ENCODE data around the gene INSR.
"Not testable (repeated sequence)": the region's sequence is repeated elsewhere in the genome, so short reads cannot be mapped to it uniquely, and the experiment has no call there.

Gene INSR

DNA sequence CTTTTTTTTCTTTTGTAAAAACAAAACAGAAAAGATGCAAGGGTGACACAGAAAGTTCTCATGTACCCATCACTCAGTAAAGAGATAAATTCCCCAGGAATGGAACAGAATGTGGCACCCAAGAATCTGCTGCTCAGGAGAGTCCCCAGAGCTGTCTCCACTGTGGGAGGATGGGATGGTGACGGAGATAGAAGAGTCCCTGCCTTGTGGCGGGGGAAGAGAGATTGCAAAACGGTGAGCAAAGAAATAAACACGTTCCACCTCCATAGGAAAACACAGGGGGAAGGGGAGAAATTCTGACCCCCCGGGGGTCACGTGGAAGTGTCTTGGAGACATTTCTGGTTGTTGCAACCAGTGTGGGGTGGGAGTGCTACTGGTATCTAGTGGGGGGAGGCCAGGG is 76.4 kb downstream of the INSR start:
- no peak for DNase-seq

DNA sequence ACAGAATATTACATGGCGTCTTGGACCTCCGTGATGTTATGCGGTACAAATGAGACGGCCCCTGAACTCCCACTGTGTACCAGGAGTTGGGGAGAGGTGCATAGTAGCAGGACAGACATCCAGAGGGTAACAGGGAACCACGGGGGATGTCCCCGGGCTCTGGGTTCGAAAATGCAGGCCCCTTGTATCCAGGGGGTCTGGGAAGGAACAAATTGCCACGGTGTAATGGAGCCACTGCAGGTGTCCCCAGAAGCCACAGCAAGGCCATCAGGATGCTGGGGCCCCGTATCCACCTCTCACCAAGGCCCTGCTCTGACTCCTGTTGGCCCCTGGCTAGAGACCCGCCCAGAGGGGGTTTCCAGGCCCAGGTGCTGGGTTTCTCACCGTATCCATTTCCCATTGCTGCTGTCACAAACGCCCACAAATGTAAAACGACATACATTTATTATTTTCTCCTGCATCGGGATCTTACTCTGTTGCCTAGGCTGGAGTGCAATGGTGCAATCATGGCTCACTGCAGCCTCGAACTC is 77.8 kb downstream of the INSR start:
- peak; percentile 37 for DNase-seq

DNA sequence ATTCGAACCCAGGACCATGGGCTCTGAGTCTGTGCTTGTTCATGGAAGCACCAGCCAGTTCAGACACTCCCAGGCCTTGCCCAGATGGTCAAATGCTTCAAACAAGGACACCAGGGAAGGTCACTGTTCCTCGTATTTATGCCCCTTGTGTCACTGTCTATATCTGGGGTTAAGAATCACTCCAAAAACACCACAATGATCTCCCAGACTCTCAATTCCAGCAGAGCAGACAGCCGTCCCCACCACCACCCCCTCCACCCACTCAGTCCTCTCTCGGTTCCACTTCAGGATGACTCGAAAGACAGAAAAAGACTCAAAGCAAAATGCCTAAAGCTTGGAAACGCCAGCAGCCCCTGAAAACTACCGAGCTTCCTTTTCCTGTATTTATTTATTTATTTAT is 79.0 kb downstream of the INSR start:
- DNase-seq = no peak

DNA sequence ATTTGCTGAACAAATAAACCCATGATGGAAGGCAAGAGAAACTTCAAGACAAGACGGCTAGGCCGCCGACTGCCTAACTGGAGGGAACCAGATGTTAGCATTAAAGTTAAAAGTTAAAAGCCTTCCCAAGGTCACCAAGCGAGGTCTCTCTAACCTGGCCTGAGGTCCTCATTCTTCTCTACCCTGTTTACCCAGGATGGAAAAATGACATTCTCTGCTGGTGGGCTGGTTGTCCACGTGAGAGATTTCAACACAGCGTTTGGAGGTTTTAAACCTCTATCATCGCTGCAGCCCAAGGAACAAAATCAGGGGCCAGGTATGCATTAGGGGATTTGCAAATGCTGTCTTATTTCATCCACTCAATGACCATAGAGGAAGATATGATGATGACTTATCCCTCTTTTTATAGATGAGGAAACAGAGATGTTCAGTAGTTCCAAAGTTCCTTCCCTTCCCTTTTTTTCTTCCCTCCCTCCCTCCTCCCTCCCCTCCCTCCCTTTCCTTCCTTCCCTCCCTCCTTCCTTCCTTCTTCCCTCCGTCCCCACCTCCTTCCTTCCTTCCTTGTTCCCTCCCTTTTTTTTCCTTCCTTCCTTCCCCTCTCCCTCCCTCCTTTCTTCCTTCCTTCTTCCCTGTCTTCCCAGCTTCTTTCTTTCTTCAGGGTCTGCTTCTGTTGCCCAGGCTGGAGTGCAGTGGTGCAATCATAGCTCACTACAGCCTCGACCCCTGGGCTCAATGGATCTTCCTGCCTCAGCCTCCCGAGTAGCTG is 79.7 kb downstream of the INSR start:
- no peak for DNase-seq

DNA sequence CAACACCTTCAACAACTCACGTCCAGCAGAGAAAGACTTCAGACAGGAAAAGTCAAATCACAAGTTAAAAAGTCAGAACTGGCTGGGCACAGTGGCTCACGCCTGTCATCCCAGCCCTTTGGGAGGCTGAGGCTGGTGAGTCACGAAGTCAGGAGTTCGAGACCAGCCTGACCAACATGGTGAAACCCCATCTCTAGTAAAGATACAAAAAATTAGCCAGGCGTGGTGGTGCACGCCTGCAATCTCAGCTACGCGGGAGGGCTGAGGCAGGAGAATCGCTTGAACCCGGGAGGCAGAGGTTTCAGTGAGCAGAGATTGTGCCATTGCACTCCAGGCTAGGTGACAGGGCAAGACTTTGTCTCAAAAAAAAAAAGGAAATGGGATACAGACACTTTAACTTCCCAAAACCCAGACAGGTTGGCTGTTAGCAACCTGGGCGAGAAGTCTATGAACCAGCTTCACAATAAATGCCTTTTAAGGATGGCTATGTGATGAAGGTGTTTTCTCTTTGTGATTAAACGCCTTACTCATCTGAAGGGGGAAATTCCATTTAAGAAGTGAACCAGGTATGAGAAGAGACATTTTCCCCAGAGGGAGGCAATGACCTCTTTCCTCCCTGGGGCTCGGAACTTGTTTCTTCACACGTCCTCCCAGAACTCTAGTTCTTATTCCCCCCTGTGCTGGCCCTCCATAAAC is 80.4 kb downstream of the INSR start:
- DNase-seq = no peak

DNA sequence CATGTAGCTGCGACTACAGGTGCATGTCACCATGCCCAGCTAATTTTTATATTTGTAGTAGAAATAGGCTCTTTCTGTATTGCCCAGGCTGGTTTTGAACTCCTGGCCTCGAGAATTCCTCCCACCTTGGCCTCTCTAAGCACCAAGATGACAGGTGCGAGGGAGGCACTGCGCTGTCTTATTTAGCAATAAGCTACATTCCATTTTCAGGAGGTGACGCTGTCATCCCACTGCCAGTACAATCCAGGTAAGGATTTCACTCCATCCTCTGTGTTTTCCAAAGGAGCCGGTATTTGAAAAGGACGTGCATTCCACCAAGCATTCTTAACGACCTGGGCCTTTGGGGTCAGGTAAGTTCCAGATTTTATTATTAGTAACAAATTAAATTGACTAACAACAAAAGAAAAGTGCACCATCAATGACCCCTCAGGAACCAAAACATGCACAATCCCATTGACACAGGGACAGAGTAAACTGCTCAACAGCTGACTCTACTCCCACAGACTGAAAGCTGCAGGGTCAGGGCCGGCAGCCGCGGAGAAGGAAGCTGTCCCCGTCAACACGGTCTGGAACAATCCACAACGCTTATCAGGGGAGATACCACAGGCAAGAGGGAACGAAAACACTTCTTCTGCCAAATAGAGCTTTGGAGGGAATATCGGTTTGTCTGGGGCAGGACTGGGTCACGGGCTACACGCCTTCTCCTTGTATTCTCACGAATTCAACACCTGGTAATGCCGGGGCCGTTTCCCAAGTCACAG is 82.8 kb downstream of the INSR start:
- DNase-seq = no peak

DNA sequence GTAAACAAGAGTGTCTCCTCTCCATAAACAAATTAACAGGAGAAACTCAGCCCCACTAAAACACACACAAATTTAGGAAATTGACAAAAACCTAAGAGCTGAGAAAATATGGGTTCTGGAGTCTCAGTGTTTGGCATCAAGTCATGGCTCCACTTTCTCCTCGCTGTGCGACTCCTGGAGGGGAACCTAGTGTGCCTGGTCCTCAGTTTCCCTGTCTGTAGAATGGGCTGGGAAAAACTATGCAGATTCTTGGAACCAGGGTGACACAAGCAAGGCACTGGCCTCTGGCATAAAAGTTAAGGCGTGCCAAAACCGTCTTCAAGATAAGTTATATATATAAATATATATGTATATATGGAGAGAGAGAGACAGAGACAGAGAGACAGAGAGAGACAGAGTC is 83.9 kb downstream of the INSR start:
- no peak for DNase-seq

DNA sequence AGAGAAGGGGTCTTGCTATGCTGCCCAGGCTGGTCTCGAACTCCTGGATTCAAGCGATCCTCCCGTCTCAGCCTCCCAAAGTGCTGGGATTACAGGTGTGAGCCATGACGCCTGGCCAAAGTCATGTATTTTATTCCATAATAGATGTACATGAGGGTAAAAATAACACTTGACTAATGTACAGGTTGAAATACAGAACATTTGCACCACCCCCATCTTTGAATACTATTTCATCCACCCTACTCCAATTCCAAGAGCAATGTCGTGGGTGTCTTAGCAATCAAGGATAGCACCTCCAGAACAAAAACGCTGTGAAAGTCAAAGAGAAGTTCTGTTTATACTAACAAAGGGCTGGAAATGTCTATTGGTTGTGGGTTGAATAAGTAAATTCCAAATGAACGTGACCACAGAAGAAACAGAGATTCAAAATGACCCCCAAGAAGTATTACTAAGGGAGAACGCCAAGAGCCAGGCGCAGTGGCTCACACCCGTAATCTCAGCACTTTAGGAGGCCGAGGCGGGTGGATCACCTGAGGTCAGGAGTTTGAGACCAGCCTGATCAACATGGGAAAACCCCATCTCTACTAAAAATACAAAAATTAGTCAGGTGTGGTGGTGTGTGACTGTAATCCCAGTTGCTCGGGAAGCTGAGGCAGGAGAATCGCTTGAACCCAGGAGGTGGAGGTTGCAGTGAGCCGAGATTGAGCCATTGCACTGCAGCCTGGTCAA is 84.5 kb downstream of the INSR start:
- DNase-seq = not testable (repeated sequence)

DNA sequence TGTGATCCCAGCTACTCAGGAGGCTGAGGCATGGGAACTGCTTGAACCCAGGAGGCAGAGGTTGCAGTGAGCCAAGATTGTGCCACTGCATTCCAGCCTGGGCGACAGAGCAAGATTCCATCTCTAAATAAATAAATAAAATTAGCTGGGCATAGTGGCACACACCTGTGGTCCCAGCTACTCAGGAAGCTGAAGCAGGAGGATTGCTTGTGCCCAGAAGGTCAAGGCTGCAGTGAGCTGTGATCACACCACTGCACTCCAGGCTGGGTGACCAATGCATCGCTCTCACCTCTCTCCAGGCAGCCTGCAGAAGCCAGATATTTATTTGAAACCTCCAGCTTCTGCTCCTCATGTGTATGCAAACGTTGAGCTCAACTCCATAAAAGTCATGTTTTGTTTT is 85.2 kb downstream of the INSR start:
- not testable (repeated sequence) for DNase-seq

DNA sequence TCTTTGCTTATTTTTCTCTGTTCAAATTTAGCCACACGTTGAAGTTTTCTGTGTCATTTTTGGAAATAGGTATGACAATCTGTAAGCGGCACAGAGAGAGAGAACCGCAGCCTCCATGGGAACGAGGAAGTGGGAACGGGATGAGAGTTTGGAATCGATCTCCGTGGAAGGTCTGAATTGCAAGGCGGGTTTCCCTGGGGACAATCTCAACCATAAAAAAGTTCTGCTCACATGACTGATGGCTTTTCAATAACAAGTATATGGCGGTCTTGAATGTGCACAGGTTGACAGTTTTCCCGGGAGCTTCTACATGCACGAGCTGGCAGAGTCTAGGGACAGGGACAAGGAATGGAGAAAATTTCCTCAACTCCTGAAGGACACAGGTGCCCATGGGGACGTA is 90.9 kb downstream of the INSR start:
- no peak for DNase-seq

DNA sequence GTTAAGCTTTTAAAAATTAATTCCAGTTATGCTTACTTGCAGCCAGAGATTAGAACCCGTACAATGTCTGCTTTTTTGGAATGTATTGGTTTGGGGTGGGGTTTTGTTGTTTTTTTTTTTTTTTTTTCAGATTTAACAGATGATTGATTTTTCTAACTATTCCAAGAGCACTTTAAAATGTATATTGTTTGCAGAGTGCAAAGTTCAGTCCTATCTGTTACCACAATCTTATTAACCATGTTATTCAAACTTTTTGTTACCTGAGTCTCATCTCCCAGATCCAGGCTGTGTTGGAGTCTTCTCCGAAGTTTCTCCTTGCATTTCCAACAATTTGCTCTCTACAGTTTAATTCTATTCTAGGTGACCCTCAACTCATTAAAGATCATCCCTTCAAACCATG is 91.3 kb downstream of the INSR start:
- DNase-seq = no peak

DNA sequence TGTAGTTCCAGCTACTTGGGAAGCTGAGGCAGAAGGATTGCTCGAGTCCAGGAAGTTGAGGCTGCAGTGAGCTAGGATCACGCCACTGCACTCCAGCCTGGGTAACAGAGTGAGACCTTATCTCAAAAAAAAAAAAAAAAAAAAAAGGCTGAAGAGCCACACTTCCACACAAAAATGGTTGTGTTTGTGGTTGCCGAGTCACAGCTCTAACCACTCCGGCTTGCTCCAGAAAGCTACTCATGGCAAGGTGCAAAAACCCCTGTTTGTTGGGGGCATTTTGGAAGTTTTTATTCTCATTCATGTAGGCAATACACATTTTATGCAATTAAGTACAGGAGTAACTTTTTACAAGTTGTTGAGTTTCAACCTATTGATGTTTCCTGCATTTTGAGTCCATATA is 93.5 kb downstream of the INSR start:
- DNase-seq = no peak

DNA sequence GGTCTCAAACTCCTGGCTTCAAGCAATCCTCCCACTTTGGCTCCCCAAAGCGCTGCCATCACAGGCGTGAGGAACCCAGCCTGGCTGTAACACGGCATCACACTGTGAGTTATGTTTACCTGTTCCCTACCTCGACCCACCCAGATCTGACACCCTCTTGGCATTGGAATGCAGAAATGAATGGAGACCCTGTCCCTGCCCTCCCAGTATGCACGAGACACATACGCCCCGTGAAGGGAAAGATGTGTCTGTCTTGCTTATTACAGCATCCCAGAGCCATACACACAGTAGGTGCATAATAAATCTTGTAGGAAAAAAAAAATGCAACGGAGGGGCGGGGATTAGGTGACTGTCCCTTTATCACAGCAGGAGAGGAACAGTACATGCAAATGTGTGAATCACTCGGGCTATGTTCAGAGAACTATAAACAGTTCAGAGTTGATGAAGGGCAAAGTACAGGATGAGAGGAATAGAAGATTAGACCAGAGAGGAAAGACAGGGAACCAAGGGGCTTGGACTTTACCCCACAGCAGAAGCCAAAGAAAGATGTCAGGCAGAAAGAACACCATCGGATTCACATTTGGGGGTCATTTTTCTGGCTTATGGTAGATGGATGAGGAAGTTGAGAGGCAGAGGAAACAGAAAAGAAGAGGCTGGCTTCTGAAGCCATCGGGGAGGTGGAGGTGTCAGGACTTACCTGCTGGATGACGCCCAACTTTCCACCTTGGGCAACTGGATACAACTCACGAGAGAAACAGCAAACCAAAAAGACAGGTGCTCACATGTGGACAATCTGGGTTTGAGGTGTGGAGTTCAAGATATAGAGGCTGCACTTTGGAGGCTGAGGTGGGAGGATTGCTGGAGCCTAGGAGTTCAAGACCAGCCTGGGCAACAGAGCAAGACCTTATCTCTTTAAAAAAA is 94.3 kb downstream of the INSR start:
- DNase-seq = no peak

DNA sequence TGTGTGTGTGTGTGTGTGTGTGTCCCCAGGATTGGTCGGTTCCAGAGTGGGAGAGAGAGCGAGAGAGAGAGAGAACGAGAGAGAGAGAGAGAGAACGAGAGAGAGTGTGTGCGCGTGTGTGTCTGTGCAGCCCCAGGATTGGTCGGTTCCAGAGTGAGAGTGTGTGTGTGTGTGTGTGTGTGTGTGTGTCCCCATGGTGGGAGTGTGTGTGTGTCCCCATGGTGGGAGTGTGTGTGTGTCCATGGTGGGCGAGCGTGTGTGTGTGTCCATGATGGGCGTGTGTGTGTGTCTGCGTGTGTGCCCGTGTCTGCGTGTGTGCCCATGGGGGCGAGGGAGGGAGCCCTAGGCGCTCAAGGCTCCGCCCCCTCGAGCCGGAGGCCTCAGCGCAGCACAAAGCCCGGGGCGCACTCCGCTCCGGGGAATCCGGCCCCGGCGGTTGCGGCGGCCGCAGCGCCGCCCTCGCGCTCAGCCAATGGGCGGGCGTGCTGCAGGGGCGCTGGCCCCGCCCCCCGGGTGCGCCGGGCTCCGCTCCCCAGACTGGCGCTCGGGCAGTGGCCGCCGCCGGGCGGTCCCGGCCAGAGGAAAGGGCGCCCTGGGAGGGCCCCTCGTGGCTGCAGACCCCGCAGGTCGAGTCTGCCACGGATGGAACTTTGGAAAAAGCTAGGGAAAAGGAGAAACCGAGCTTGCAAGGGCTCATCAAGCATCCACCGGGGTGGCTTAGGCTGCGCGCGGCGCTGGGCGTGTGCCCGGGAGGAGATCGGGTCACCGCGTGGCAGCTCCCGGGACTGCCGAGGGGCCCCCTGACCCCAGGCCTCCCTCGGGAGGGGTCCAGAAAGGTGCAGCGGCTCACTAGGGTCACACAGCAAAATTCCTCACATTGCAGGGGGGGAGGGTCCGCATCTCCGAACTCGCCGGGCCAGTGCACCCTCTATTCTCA is 96.2 kb downstream of the INSR start:
- DNase-seq = peak; percentile 86

DNA sequence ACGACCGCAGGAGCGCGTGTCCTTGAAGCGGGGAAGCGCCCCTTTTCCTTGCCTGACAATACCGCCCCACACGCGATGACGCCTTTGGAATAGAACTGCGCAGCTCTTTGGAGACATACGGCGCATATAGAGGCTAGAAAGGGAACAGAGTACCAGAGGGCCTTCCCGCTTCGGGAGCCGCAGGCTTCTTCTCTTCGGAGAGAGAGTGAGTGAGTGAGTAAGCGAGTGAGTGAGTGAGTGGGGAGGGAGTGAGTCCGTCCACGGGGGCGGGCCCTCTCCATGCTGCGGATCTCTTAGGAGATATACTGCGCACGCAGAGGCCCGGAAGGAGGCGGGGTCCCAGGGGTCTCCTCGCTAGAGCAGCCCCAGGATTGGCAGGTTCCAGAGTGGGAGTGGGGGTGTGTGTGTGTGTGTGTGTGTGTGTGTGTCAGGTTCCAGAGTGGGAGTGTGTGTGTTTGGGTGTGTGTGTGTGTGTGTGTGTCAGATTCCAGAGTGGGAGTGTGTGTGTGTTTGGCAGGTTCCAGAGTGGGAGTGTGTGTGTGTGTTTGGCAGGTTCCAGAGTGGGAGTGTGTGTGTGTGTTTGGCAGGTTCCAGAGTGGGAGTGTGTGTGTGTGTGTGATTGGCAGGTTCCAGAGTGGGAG is 97.0 kb downstream of the INSR start:
- DNase-seq = peak; percentile 89

DNA sequence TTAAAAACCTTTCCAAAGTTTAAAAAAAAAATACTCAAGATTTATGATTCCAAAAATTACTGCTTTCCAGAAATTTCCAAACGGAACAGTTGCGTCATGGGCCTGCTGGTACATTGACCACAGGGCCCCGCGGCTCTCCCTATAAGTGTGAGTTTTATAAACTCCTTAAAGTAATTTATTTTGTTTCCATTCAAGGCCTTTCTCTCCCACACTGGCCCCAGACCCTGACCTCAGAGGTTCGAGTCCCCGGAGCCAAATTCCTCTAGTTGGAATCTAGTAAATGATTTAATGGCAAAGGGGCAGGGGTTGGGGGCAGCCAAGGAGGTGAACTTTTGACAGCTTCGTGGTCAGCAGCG is 97.5 kb downstream of the INSR start:
- DNase-seq = no peak

DNA sequence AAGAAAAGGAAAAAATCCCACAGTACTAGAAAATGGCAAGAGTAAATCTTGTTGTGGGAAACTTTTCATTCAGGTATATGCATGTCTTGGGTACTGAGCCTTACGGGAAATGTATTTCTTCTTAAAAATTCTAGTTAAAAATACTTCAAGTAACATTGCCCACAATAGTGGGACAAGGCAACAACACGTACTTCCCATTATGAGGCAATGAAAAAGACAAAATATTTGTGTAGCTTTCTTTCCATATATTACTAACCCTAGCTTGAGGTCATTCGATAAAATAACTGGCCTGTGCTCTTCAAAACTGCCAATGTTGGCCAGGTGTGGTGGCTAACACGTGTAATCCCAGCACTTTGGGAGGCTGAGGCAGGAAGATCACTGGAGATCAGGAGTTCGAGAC is 99.2 kb downstream of the INSR start:
- no peak for DNase-seq

DNA sequence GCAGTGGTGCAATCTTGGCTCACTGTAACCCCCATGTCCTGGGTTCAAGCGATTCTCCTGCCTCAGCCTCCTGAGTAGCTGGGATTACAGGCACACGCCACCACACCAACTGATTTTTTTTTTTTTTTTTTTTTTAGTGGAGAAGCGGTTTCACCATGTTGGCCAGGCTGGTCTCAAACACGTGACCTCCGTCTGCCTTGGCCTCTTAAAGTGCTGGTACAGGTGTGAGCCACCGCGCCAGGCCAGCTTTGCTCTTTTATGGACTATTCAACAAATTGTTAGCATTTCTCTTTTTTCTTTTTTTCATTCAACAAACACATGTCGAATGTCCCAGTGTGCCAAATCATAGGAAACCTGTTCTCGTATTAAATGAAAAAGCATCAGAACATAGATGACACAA is 99.6 kb downstream of the INSR start:
- DNase-seq = no peak

DNA sequence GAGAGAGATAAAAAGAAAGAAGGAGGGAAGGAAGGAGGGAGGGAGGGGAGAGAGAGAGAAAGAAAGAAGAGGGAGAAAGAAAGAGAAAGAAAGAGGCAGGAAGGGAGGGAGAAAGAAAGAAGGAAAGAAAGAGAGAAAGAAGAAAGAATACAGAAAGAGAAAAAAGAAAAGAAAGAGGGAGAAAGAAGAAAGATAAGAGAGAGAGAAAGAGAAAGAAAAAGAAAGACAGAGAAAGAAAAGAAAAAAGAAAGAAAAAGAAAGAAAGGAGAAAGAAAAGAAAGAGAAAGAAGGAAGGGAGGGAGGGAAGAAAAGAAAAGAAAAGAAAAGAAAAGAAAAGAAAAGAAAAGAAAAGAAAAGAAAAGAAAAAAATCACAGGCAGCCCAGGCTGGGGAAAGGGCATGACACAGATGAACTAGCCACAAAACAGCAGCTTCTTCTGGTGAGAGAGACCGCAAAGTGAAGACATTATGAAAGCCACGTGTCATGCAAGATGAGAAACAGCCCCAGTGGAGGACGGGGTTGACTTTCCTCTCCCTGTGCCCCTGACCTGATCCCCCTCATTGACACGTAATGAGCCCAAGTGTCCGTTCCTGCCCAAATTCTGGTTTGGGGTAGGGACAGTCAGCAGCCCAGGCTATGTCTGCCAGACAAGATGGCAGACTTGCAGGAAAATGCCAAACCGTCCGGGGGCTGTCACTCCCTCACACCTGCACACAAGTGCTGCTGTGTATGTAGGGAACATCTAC is 102.1 kb downstream of the INSR start:
- DNase-seq = peak; percentile 28

Measured in stimulated activated naive CD4-positive, alpha-beta T cell treated with Interleukin-2 at 50 U/mL for 16 hours (primary cell).